AG08396 (cell line): ENCODE measurements around the gene MT1G.
"Not testable (repeated sequence)": the region's sequence is repeated elsewhere in the genome, so short reads cannot be mapped to it uniquely, and the experiment has no call there.

Experiments used
- DNase-seq: peaks from one replicate; pipeline ENCODE4 v3.0.0; 2012; ENCODE audit warnings: low spot score, mixed read lengths

MT1G gene

GRCh38 chr16:56637814-56638750 is 29.8 kb downstream of the MT1G start, which contains the start of gene MT1A:
Gene MT1A (plus strand): TSS chr16:56638666. CDS start chr16:56638739, 73 bp downstream.
- DNase-seq, result peak; percentile 81

GRCh38 chr16:56636616-56637413 is 31.1 kb downstream of the MT1G start:
- DNase-seq, result no peak

- DNase-seq, result no peak
Observed at GRCh38 chr16:56635441-56635967, 32.4 kb downstream of the MT1G start.

- DNase-seq, result no peak
Observed at GRCh38 chr16:56634715-56635440, 33.0 kb downstream of the MT1G start.

GRCh38 chr16:56633535-56633934 is 34.3 kb downstream of the MT1G start:
- DNase-seq, result no peak

GRCh38 chr16:56632848-56633365 is 35.0 kb downstream of the MT1G start:
- DNase-seq, result no peak

GRCh38 chr16:56632156-56632847 is 35.6 kb downstream of the MT1G start, which contains the start of gene MT1M:
Gene MT1M (plus strand): TSS chr16:56632659. CDS start chr16:56632732, 73 bp downstream.
- DNase-seq, result peak; percentile 63

- no peak for DNase-seq
Observed at GRCh38 chr16:56631832-56632155, 36.1 kb downstream of the MT1G start.

- no peak for DNase-seq
Observed at GRCh38 chr16:56631197-56631596, 36.7 kb downstream of the MT1G start.

- no peak for DNase-seq
Observed at GRCh38 chr16:56630134-56630533, 37.7 kb downstream of the MT1G start.

GRCh38 chr16:56629531-56629930 is 38.3 kb downstream of the MT1G start:
- DNase-seq, result no peak

GRCh38 chr16:56628486-56629350 is 39.1 kb downstream of the MT1G start:
- no peak for DNase-seq

GRCh38 chr16:56626685-56627084 is 41.2 kb downstream of the MT1G start:
- no peak for DNase-seq

GRCh38 chr16:56625943-56626654 is 41.8 kb downstream of the MT1G start:
- peak; percentile 81 for DNase-seq

- peak; percentile 91 for DNase-seq
Observed at GRCh38 chr16:56625140-56625942, 42.5 kb downstream of the MT1G start, which contains the start of gene MT1E. Gene MT1E (plus strand): TSS chr16:56625781. CDS start chr16:56625852, 71 bp downstream.

GRCh38 chr16:56623637-56624036 is 44.2 kb downstream of the MT1G start:
- no peak for DNase-seq

- not testable (repeated sequence) for DNase-seq
Observed at GRCh38 chr16:56623184-56623583, 44.7 kb downstream of the MT1G start.
